ENCODE results near the gene KIAA2012.

- no peak for TF ChIP-seq CTCF (IDR thresholded peaks at IDR 0.05; ENCODE audit: low read depth, low read length)
- TF ChIP-seq EZH2phosphoT487 (IDR thresholded peaks at IDR 0.05; ENCODE audit: low read depth) = no peak
Observed at GRCh38 chr2:202054679-202055078, 18.4 kb upstream of the KIAA2012 start.

Data from OCI-LY3 (cell line).